Measurements from ENCODE around the gene MLH3. TPM values are rescaled to one million over a fixed set of nuclear protein-coding genes. Genes with fewer than 3 reads are reported as not detected.

The MLH3 gene
- polyA plus RNA-seq, 1 donor from 2014 or later: 17.3 TPM

- H3K79me2 ChIP-seq (replicated peaks; ENCODE audit: insufficient read depth, low read length): no peaks in the 10 kb centered on the region
- H3K36me3 ChIP-seq (ENCODE audit: insufficient read depth, low read length): no peaks in the 10 kb centered on the region
- TF ChIP-seq RAD21 (conservative IDR thresholded peaks at IDR 0.05) (no peak), CTCF (IDR thresholded peaks at IDR 0.05; ENCODE audit: poor library complexity, severe bottlenecking) (no peak), TAF1 (IDR thresholded peaks at IDR 0.05; ENCODE audit: low read depth) (no peak), MXI1 (conservative IDR thresholded peaks at IDR 0.05; ENCODE audit: poor library complexity, severe bottlenecking) (no peak), SMC3 (conservative IDR thresholded peaks at IDR 0.05; ENCODE audit: poor library complexity) (no peak), EZH2 (IDR thresholded peaks at IDR 0.05; ENCODE audit: borderline replicate concordance, insufficient read depth, low read length, poor library complexity, severe bottlenecking) (no peak), POLR2AphosphoS5 (IDR thresholded peaks at IDR 0.05) (no peak), REST (IDR thresholded peaks at IDR 0.05; ENCODE audit: borderline replicate concordance) (no peak), EP300 (conservative IDR thresholded peaks at IDR 0.05; ENCODE audit: poor library complexity, severe bottlenecking) (no peak)
- no peak overlapping the region for H2AFZ ChIP-seq (ENCODE audit: low read depth, low read length)
- no peaks in the 10 kb centered on the region for H3K27me3 ChIP-seq (ENCODE audit: insufficient read depth, low read depth, low read length)
- no peaks in the 10 kb centered on the region for H4K20me1 ChIP-seq (ENCODE audit: insufficient read depth)
- H3K9me2 ChIP-seq (ENCODE audit: insufficient read depth, low read length): no peaks in the 10 kb centered on the region
- no peak overlapping the region for H3K9ac ChIP-seq (ENCODE audit: low read length)
- no peaks in the 10 kb centered on the region for H3F3A ChIP-seq (ENCODE audit: insufficient read depth, low read length, poor library complexity, severe bottlenecking)
- H3K27ac ChIP-seq (ENCODE audit: low read length): no peak overlapping the region
- no peak overlapping the region for H3K4me3 ChIP-seq (ENCODE audit: low read length)
- no peaks in the 10 kb centered on the region for H3K9me3 ChIP-seq (ENCODE audit: low read length)
- H3K4me2 ChIP-seq (ENCODE audit: low read length): no peak overlapping the region
These were observed 73.9 kb downstream of the MLH3 start for GRCh38 chr14:74977164-74977900.

- Histone ChIP-seq H3K27me3 (ENCODE audit: insufficient read depth, low read depth, low read length) (no peaks in the 10 kb centered on the region), H3K9me3 (ENCODE audit: low read length) (no peaks in the 10 kb centered on the region), H3K36me3 (ENCODE audit: insufficient read depth, low read length) (no peaks in the 10 kb centered on the region), H3K9ac (ENCODE audit: low read length) (no peak overlapping the region), H2AFZ (ENCODE audit: low read depth, low read length) (no peak overlapping the region), H3K9me2 (ENCODE audit: insufficient read depth, low read length) (no peaks in the 10 kb centered on the region), H3K27ac (ENCODE audit: low read length) (no peak overlapping the region), H4K20me1 (ENCODE audit: insufficient read depth) (no peaks in the 10 kb centered on the region), H3K79me2 (replicated peaks; ENCODE audit: insufficient read depth, low read length) (no peaks in the 10 kb centered on the region), H3K4me3 (ENCODE audit: low read length) (no peak overlapping the region), H3F3A (ENCODE audit: insufficient read depth, low read length, poor library complexity, severe bottlenecking) (no peaks in the 10 kb centered on the region), H3K4me2 (ENCODE audit: low read length) (no peak overlapping the region)
- TF ChIP-seq REST (IDR thresholded peaks at IDR 0.05; ENCODE audit: borderline replicate concordance) (no peak), POLR2AphosphoS5 (IDR thresholded peaks at IDR 0.05) (no peak), SMC3 (conservative IDR thresholded peaks at IDR 0.05; ENCODE audit: poor library complexity) (no peak), RAD21 (conservative IDR thresholded peaks at IDR 0.05) (no peak), EZH2 (IDR thresholded peaks at IDR 0.05; ENCODE audit: borderline replicate concordance, insufficient read depth, low read length, poor library complexity, severe bottlenecking) (no peak), EP300 (conservative IDR thresholded peaks at IDR 0.05; ENCODE audit: poor library complexity, severe bottlenecking) (no peak), MXI1 (conservative IDR thresholded peaks at IDR 0.05; ENCODE audit: poor library complexity, severe bottlenecking) (no peak), CTCF (IDR thresholded peaks at IDR 0.05; ENCODE audit: poor library complexity, severe bottlenecking) (no peak), TAF1 (IDR thresholded peaks at IDR 0.05; ENCODE audit: low read depth) (no peak)
These were observed 74.8 kb downstream of the MLH3 start for GRCh38 chr14:74976264-74977113.

All from neural cell (in vitro differentiated cells).